ENCODE measurements around the gene CNTF. TPM values are rescaled to one million over a fixed set of nuclear protein-coding genes. Genes with fewer than 3 reads are reported as not detected.

The CNTF gene
- total and polyA plus RNA-seq, 4 donors: 0.28 to 2.0 (median 1.0) TPM

- ATAC-seq (ENCODE audit: insufficient read depth, low FRiP score): no peak
- Histone ChIP-seq H3K9me3 (ENCODE audit: control insufficient read depth in 4 of 4, insufficient read depth in 3 of 4, low read length in 3 of 4) (no peaks in the 10 kb centered on the region), H3K9ac (ENCODE audit: insufficient read depth in 1 of 2, low read length in 2 of 2) (no peak overlapping the region), H3K4me3 (no peak overlapping the region), H3K36me3 (ENCODE audit: control insufficient read depth in 4 of 4, insufficient read depth in 4 of 4, low read length in 4 of 4) (no peaks in the 10 kb centered on the region), H3K4me1 (ENCODE audit: control insufficient read depth in 5 of 5, insufficient read depth in 5 of 5, low read length in 5 of 5) (peaks cover 0 to 4% (median 0%) of the 10 kb centered on the region in 5 donors), H3K27me3 (ENCODE audit: control insufficient read depth in 3 of 3, insufficient read depth in 3 of 3, low read length in 2 of 3) (peaks cover 0 to 3% (median 0%) of the 10 kb centered on the region in 3 donors), H3K27ac (ENCODE audit: low read depth in 1 of 2, low read length in 1 of 2) (no peak overlapping the region)
- no peak for DNase-seq
- 90 to 100% methylated on average over 1 of the region's 1 CpG for WGBS, 2 donors
- TF ChIP-seq CTCF (IDR thresholded peaks at IDR 0.05; ENCODE audit: control extremely low read depth, extremely low read depth): no peak
Observed at GRCh38 chr11:58654908-58655296, 32.4 kb downstream of the CNTF start.

- TF ChIP-seq CTCF (IDR thresholded peaks at IDR 0.05; ENCODE audit: control extremely low read depth, extremely low read depth): no peak
- H3K9me3 ChIP-seq (ENCODE audit: control insufficient read depth in 4 of 4, insufficient read depth in 3 of 4, low read length in 3 of 4): no peaks in the 10 kb centered on the region
- H3K27ac ChIP-seq (ENCODE audit: low read depth in 1 of 2, low read length in 1 of 2): no peak overlapping the region
- DNase-seq: no peak
- ATAC-seq (ENCODE audit: insufficient read depth, low FRiP score): no peak
- WGBS, 2 donors: 79 to 90% methylated on average over 2 of the region's 2 CpGs
- no peaks in the 10 kb centered on the region for H3K36me3 ChIP-seq (ENCODE audit: control insufficient read depth in 4 of 4, insufficient read depth in 4 of 4, low read length in 4 of 4)
- H3K4me1 ChIP-seq (ENCODE audit: control insufficient read depth in 5 of 5, insufficient read depth in 5 of 5, low read length in 5 of 5): peaks cover 0 to 4% (median 0%) of the 10 kb centered on the region in 5 donors
- H3K9ac ChIP-seq (ENCODE audit: insufficient read depth in 1 of 2, low read length in 2 of 2): no peak overlapping the region
- peaks cover 0 to 3% (median 0%) of the 10 kb centered on the region in 3 donors for H3K27me3 ChIP-seq (ENCODE audit: control insufficient read depth in 3 of 3, insufficient read depth in 3 of 3, low read length in 2 of 3)
- H3K4me3 ChIP-seq: no peak overlapping the region
Observed at GRCh38 chr11:58656348-58656747, 33.9 kb downstream of the CNTF start.

- Histone ChIP-seq H3K4me1 (ENCODE audit: control insufficient read depth in 5 of 5, insufficient read depth in 5 of 5, low read length in 5 of 5) (no peaks in the 10 kb centered on the region), H3K4me3 (no peak overlapping the region), H3K9me3 (ENCODE audit: control insufficient read depth in 4 of 4, insufficient read depth in 3 of 4, low read length in 3 of 4) (no peaks in the 10 kb centered on the region), H3K27ac (ENCODE audit: low read depth in 1 of 2, low read length in 1 of 2) (no peak overlapping the region), H3K36me3 (ENCODE audit: control insufficient read depth in 4 of 4, insufficient read depth in 4 of 4, low read length in 4 of 4) (no peaks in the 10 kb centered on the region), H3K27me3 (ENCODE audit: control insufficient read depth in 3 of 3, insufficient read depth in 3 of 3, low read length in 2 of 3) (peaks cover 0 to 3% (median 0%) of the 10 kb centered on the region in 3 donors), H3K9ac (ENCODE audit: insufficient read depth in 1 of 2, low read length in 2 of 2) (no peak overlapping the region)
- no peak for TF ChIP-seq CTCF (IDR thresholded peaks at IDR 0.05; ENCODE audit: control extremely low read depth, extremely low read depth)
- no peak for DNase-seq
- WGBS, 2 donors: 73 to 80% methylated on average over 3 of the region's 3 CpGs
- no peak for ATAC-seq (ENCODE audit: insufficient read depth, low FRiP score)
Observed at GRCh38 chr11:58658623-58659022, 36.2 kb downstream of the CNTF start.

GRCh38 chr11:58659404-58659803 is 36.9 kb downstream of the CNTF start:
- Histone ChIP-seq H3K36me3 (ENCODE audit: control insufficient read depth in 4 of 4, insufficient read depth in 4 of 4, low read length in 4 of 4) (no peaks in the 10 kb centered on the region), H3K4me3 (no peak overlapping the region), H3K9ac (ENCODE audit: insufficient read depth in 1 of 2, low read length in 2 of 2) (no peak overlapping the region), H3K9me3 (ENCODE audit: control insufficient read depth in 4 of 4, insufficient read depth in 3 of 4, low read length in 3 of 4) (no peaks in the 10 kb centered on the region), H3K27me3 (ENCODE audit: control insufficient read depth in 3 of 3, insufficient read depth in 3 of 3, low read length in 2 of 3) (peaks cover 0 to 3% (median 0%) of the 10 kb centered on the region in 3 donors), H3K4me1 (ENCODE audit: control insufficient read depth in 5 of 5, insufficient read depth in 5 of 5, low read length in 5 of 5) (no peaks in the 10 kb centered on the region), H3K27ac (ENCODE audit: low read depth in 1 of 2, low read length in 1 of 2) (no peak overlapping the region)
- WGBS, 2 donors: 55 to 56% methylated on average over 2 of the region's 2 CpGs
- ATAC-seq (ENCODE audit: insufficient read depth, low FRiP score): no peak
- TF ChIP-seq CTCF (IDR thresholded peaks at IDR 0.05; ENCODE audit: control extremely low read depth, extremely low read depth): no peak
- DNase-seq: no peak

All from lung (tissue), 12 donors.